Measurements from ENCODE around the gene TRMT11.
A peak's percentile ranks its signal among the peaks of the same experiment; 100 is the strongest.

GRCh38 chr6:125986301-125987025, at the start of gene TRMT11:
- TF ChIP-seq POLR2A (IDR thresholded peaks at IDR 0.05; ENCODE audit: low read depth, low read length) (peak; percentile 97), PAX5 (IDR thresholded peaks at IDR 0.05; ENCODE audit: insufficient read depth, low read length, severe bottlenecking) (no peak), SPI1 (IDR thresholded peaks at IDR 0.05; ENCODE audit: low read depth, low read length) (peak; percentile 13; the same call in 1 of the 2 replicates)

All from GM12891 (cell line).